Stimulated activated naive CD8-positive, alpha-beta T cell treated with anti-CD3 and anti-CD28 coated beads, Interleukin-15, Interleukin-2, amounts not matched to agents 100 ng/mL and 50 ng/mL, for 24 hours (primary cell): Measurements from ENCODE around the gene WDR37.
"Not testable (repeated sequence)": the region's sequence is repeated elsewhere in the genome, so short reads cannot be mapped to it uniquely, and the experiment has no call there.

Experiments used
- H3K27ac Mint-ChIP-seq: one replicate; pipeline ENCODE4 v1.8.0; 2021; ENCODE audit warnings: mild to moderate bottlenecking, mixed read lengths
- H3K27me3 Mint-ChIP-seq: one replicate; pipeline ENCODE4 v1.8.0; 2021; ENCODE audit warnings: mixed read lengths
- H3K36me3 Mint-ChIP-seq: one replicate; pipeline ENCODE4 v1.8.0; 2021; ENCODE audit warnings: low read depth, mixed read lengths
- H3K4me1 Mint-ChIP-seq: one replicate; pipeline ENCODE4 v1.8.0; 2021; ENCODE audit warnings: low read depth, mixed read lengths
- H3K4me3 Mint-ChIP-seq: one replicate; pipeline ENCODE4 v1.8.0; 2021; ENCODE audit warnings: mild to moderate bottlenecking, mixed read lengths
- H3K9me3 Mint-ChIP-seq: one replicate; pipeline ENCODE4 v1.8.0; 2021; ENCODE audit warnings: mixed read lengths

The WDR37 gene

GRCh38 chr10:1049425-1049958 lies 6.7 kb upstream of the WDR37 start:
- Mint-ChIP-seq H3K27ac (peak overlapping the region; percentile 97), H3K9me3 (no peaks in the 10 kb centered on the region), H3K4me3 (peak overlapping the region; percentile 98), H3K27me3 (no peaks in the 10 kb centered on the region), H3K36me3 (peaks cover 67% of the 10 kb centered on the region), H3K4me1 (peaks cover 73% of the 10 kb centered on the region)

GRCh38 chr10:1050145-1050544 lies 6.0 kb upstream of the WDR37 start:
- Mint-ChIP-seq H3K27me3 (no peaks in the 10 kb centered on the region), H3K4me3 (peak overlapping the region; percentile 98), H3K27ac (peak overlapping the region; percentile 97), H3K4me1 (peaks cover 73% of the 10 kb centered on the region), H3K36me3 (peaks cover 61% of the 10 kb centered on the region), H3K9me3 (no peaks in the 10 kb centered on the region)

GRCh38 chr10:1050554-1050953 lies 5.6 kb upstream of the WDR37 start:
- H3K36me3 Mint-ChIP-seq: peaks cover 56% of the 10 kb centered on the region
- peak overlapping the region; percentile 61 for H3K27ac Mint-ChIP-seq
- no peaks in the 10 kb centered on the region for H3K9me3 Mint-ChIP-seq
- H3K27me3 Mint-ChIP-seq: no peaks in the 10 kb centered on the region
- peak overlapping the region; percentile 98 for H3K4me3 Mint-ChIP-seq
- H3K4me1 Mint-ChIP-seq: peaks cover 72% of the 10 kb centered on the region

DNA sequence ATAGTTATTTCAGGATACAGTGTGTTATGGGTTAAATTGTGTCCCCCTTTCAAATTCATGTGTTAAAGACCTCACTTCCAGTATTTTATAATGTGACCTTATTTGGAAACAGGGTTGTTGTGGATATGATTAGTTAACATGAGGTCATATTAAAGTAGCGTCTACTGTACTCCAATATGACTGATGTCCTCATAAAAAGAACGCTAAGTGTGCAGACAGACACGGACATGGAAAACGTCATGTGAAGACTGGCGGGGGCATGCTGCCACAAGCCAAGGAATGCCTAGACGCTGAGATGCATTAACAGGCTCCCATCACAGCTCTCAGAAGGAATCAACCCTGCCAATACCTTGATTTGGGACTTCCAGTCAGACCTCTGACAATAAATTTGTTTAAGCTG lies 1.5 kb upstream of the WDR37 start:
- Mint-ChIP-seq H3K36me3 (peaks cover 46% of the 10 kb centered on the region), H3K9me3 (no peaks in the 10 kb centered on the region), H3K4me1 (peaks cover 80% of the 10 kb centered on the region), H3K4me3 (peak overlapping the region; percentile 94), H3K27ac (peak overlapping the region; percentile 37), H3K27me3 (no peaks in the 10 kb centered on the region)

GRCh38 chr10:1057106-1057657 lies 997 bp downstream of the WDR37 start:
- Mint-ChIP-seq H3K27me3 (no peaks in the 10 kb centered on the region), H3K4me3 (peak overlapping the region; percentile 94), H3K36me3 (peaks cover 26% of the 10 kb centered on the region), H3K27ac (peak overlapping the region; percentile 85), H3K9me3 (no peaks in the 10 kb centered on the region), H3K4me1 (peaks cover 83% of the 10 kb centered on the region)

DNA sequence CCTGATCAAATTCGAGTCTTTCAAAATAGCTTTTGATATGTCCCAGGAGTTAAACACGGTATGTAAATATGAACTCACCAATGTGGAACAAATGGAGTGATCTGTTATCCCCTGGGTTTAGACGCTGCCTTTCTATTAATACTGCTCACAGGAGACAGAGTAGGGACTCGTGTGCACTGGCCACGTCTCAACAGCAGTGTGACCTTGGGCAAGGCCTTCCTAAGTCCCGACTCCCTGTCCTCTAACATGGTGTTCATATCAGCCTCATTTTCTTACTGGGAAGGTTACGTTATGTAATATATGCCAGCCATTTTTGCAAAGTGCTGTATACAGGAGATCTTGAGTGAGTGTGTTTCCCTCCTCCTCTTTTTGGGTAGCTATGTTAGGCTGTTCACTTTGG lies 1.8 kb downstream of the WDR37 start:
- Mint-ChIP-seq H3K9me3 (no peaks in the 10 kb centered on the region), H3K4me3 (peak overlapping the region; percentile 94), H3K36me3 (peaks cover 19% of the 10 kb centered on the region), H3K4me1 (peaks cover 83% of the 10 kb centered on the region), H3K27me3 (no peaks in the 10 kb centered on the region), H3K27ac (peak overlapping the region; percentile 85)

DNA sequence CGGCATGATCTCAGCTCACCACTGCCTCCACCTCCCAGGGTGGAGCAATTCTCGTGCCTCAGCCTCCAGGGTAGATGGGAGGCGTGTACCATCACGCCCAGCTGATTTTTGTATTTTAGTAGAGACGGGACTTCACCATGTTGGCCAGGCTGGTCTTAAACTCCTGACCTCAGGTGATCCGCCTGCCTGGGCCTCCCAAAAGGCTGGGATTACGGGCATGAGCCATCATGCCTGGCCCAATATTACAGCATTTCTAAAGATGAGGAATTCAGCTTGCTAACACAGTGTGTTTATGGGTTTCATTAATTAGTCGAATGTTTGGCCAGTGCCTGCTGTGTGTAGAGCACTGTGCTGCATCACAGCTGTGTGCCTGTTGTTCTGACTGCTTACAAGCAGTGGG lies 3.7 kb downstream of the WDR37 start:
- Mint-ChIP-seq H3K4me1 (peaks cover 84% of the 10 kb centered on the region), H3K27ac (peak overlapping the region; percentile 83), H3K9me3 (no peaks in the 10 kb centered on the region), H3K36me3 (peaks cover 16% of the 10 kb centered on the region), H3K4me3 (no peak overlapping the region), H3K27me3 (no peaks in the 10 kb centered on the region)

DNA sequence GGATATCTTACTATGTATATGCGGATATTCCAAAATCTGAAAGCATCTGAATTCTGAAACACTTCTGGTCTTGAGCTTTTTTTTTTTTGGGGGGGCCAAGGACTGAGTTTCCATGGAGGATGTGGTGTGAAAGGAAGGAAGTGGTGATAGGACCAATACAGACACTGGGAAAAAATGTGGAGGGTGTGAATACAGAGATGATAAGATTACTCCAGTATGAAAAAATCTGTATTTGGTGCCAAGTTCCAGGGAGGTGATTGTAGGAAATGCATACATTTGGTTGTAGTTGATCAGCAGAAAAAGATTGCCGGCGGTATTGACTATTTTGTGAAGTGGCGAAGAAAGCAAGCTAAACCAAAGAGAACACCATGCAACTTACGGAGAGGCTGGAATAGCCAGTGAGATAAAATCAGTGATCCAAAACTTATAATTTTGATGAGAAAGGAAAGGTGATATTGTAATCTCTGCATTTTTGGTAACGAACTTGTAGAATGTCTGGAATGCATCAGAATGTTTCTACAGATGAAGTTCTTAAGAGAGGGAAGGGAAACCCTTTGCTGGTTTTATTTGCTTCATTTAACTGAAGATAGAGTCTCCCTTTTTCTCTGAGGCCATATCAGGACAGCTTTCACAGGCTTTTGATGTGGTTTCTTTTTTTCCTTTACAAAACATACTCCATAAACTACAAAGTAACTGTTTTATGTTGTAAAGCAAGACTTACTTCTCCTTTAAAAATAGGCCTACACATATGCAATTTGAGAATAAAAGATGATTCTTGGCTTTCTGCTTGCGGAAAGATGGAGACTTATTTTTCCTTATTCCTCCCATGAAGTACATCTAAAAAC lies 6.0 kb downstream of the WDR37 start:
- Mint-ChIP-seq H3K9me3 (no peaks in the 10 kb centered on the region), H3K4me1 (peaks cover 93% of the 10 kb centered on the region), H3K27ac (peak overlapping the region; percentile 90), H3K36me3 (peaks cover 16% of the 10 kb centered on the region), H3K27me3 (no peaks in the 10 kb centered on the region), H3K4me3 (peak overlapping the region; percentile 58)

GRCh38 chr10:1063232-1063865 lies 7.2 kb downstream of the WDR37 start:
- peaks cover 18% of the 10 kb centered on the region for H3K36me3 Mint-ChIP-seq
- no peaks in the 10 kb centered on the region for H3K27me3 Mint-ChIP-seq
- peak overlapping the region; percentile 90 for H3K27ac Mint-ChIP-seq
- peaks cover 93% of the 10 kb centered on the region for H3K4me1 Mint-ChIP-seq
- H3K4me3 Mint-ChIP-seq: peak overlapping the region; percentile 58
- no peaks in the 10 kb centered on the region for H3K9me3 Mint-ChIP-seq

DNA sequence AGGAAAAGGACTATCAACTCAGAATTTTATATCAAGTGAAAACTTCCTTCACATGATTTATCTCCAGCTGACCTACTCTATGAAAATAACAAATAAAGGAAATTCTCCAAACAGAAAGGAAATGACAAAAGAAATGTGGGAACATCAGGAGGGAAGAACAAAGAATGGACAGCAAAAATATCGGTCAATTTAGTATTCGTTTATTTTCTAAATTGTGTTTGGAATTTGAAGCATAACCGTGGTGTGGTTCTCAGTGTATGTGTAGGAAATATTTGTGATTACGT lies 8.7 kb downstream of the WDR37 start:
- peaks cover 18% of the 10 kb centered on the region for H3K36me3 Mint-ChIP-seq
- no peak overlapping the region for H3K4me3 Mint-ChIP-seq
- peak overlapping the region; percentile 49 for H3K27ac Mint-ChIP-seq
- H3K4me1 Mint-ChIP-seq: peaks cover 92% of the 10 kb centered on the region
- H3K9me3 Mint-ChIP-seq: no peaks in the 10 kb centered on the region
- no peaks in the 10 kb centered on the region for H3K27me3 Mint-ChIP-seq

GRCh38 chr10:1066734-1067133 lies 10.5 kb downstream of the WDR37 start:
- Mint-ChIP-seq H3K36me3 (peaks cover 18% of the 10 kb centered on the region), H3K4me1 (peaks cover 74% of the 10 kb centered on the region)
- H3K4me3 Mint-ChIP-seq, H3K9me3 Mint-ChIP-seq, H3K27me3 Mint-ChIP-seq, H3K27ac Mint-ChIP-seq: not testable (repeated sequence)

DNA sequence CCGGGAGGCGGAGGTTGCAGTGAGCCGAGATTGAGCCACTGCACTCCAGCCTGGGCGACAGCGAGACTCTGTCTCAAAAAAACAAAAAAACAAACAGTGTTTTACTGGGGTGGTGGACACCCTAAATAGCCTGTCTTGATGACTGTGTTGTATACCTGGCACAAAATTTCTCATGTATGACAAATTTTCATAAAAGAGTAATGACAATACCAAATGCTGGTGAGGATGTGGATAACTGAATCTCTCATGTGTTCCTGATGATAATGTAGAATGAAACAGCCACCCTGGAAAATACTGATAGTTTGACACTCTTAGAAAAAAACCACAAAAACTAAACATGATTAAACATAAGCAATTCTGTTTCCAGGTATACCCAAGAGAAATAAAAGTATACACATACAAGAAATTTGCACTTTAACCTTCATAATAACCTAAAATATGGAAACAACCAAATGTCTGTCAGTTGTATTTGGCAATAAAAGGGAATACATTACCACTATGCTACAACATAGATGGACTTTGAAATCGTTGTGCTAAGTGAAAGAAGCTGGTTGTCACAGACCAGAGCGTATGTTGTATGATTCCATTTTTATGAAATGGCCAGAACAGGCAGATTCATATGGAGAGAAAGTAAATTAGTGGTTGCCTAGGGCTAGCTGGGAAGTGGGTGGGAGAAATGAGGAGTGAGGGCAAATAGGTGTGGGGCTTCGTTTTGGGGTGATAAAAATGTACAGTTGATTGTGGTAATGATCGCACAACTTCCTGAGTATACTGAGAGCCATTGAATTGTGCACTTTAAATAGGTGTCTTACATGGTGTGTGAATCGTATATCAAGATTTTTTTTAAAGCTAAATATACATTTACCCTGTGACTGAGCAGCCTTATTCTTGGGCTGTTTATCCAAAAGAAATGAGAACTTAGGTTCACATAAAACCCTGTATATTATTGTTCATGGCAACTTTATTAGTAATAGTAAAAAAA lies 12.5 kb downstream of the WDR37 start:
- Mint-ChIP-seq H3K4me1 (peaks cover 55% of the 10 kb centered on the region), H3K4me3 (no peak overlapping the region), H3K36me3 (peaks cover 24% of the 10 kb centered on the region), H3K9me3 (no peaks in the 10 kb centered on the region), H3K27me3 (no peaks in the 10 kb centered on the region), H3K27ac (peak overlapping the region; percentile 57)

GRCh38 chr10:1070919-1071318 lies 14.7 kb downstream of the WDR37 start:
- Mint-ChIP-seq H3K27ac (no peak overlapping the region), H3K36me3 (peaks cover 32% of the 10 kb centered on the region), H3K4me3 (no peak overlapping the region), H3K9me3 (no peaks in the 10 kb centered on the region), H3K4me1 (peaks cover 41% of the 10 kb centered on the region), H3K27me3 (no peaks in the 10 kb centered on the region)

DNA sequence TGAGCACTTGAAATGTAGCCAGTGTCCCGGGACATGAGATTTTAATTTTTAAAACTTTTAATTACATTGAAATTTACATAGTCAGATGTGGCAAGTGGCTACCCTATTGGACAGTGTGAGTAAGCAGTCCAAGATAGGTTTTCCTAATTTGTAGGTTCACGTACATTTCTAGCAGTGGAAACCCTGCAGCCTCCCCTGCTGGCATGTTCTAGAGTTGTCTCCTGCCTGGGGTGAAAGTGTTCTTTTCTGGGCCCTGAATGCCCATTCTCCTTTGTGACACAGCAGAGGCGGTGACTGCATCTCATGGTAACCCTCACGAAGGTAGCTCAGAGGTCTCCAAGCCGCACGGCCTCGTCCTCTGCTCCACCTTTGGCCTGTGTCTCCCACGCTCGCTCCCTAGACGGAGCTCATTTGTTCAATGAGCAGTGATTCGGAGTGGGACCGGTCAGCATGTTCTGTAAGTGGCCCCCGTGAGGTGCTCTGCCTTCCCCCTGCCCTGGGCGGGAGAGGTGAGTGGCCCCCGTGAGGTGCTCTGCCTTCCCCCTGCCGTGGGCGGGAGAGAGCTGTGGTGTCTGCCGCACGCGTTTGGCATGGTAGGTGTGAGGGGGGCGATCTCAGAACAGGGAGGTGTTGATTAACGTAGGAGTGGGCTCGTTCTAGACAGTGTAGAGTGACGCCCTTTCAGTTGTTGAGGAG lies 18.0 kb downstream of the WDR37 start:
- H3K27me3 Mint-ChIP-seq: no peaks in the 10 kb centered on the region
- H3K27ac Mint-ChIP-seq: peak overlapping the region; percentile 32
- peaks cover 40% of the 10 kb centered on the region for H3K36me3 Mint-ChIP-seq
- H3K9me3 Mint-ChIP-seq: no peaks in the 10 kb centered on the region
- peaks cover 14% of the 10 kb centered on the region for H3K4me1 Mint-ChIP-seq
- no peak overlapping the region for H3K4me3 Mint-ChIP-seq
